Measurements from ENCODE around the gene TRIM62. TPM values are rescaled to one million over a fixed set of nuclear protein-coding genes. Genes with fewer than 3 reads are reported as not detected.

TRIM62 gene
- total and polyA plus RNA-seq, 2 experiments from 2014 or later: 2.9 to 18.9 TPM

DNA sequence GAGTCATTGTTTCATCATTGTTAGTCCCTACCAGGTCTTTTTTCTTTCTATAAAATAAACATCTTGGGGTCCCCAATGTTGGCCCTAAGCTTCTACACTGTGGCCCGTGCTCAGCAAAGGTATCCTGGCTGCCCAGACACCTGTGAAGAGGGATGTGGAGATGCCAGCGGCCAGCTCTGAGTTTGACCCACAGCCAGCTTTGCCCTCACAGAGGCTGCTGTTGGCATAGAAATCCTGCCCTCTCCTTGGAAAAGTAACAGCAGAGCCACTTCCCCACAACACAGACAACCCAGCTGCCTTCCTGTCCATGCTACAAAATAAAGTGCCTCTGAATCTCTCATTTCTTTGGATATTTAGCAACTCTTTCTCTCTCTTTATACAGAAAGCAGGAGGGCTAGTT is 6.0 kb downstream of the TRIM62 start:
- Mint-ChIP-seq H3K36me3 (ENCODE audit: low read depth) (peaks cover 3% of the 10 kb centered on the region; the same call in 1 of the 3 replicates), H3K9me3 (no peaks in the 10 kb centered on the region), H3K4me3 (no peak overlapping the region), H3K4me1 (peaks cover 24% of the 10 kb centered on the region), H3K27me3 (ENCODE audit: insufficient read depth, low read depth, poor library complexity) (peaks cover 5% of the 10 kb centered on the region), H3K27ac (no peak overlapping the region)
- DNase-seq (ENCODE audit: low spot score) (no peak), ATAC-seq (no peak)
- Histone ChIP-seq H3K27ac (ENCODE audit: low read depth) (no peak overlapping the region), H3K36me3 (ENCODE audit: insufficient read depth) (no peaks in the 10 kb centered on the region), H3K4me3 (no peak overlapping the region), H3F3A (replicated peaks; ENCODE audit: low read depth) (no peaks in the 10 kb centered on the region), H3K79me2 (replicated peaks; ENCODE audit: insufficient read depth) (peaks cover 4% of the 10 kb centered on the region; the same call in 1 of the 2 replicates), H3K27me3 (ENCODE audit: insufficient read depth) (peaks cover 5% of the 10 kb centered on the region; the same call in 1 of the 2 replicates), H3K4me1 (ENCODE audit: insufficient read depth) (peaks cover 9% of the 10 kb centered on the region; the same call in 1 of the 2 replicates), H3K4me2 (no peak overlapping the region), H2AFZ (no peak overlapping the region), H4K20me1 (replicated peaks; ENCODE audit: insufficient read depth) (no peaks in the 10 kb centered on the region; the same call in 1 of the 2 replicates), H3K9me2 (ENCODE audit: insufficient read depth) (no peaks in the 10 kb centered on the region)
- TF ChIP-seq, protein P1, sequence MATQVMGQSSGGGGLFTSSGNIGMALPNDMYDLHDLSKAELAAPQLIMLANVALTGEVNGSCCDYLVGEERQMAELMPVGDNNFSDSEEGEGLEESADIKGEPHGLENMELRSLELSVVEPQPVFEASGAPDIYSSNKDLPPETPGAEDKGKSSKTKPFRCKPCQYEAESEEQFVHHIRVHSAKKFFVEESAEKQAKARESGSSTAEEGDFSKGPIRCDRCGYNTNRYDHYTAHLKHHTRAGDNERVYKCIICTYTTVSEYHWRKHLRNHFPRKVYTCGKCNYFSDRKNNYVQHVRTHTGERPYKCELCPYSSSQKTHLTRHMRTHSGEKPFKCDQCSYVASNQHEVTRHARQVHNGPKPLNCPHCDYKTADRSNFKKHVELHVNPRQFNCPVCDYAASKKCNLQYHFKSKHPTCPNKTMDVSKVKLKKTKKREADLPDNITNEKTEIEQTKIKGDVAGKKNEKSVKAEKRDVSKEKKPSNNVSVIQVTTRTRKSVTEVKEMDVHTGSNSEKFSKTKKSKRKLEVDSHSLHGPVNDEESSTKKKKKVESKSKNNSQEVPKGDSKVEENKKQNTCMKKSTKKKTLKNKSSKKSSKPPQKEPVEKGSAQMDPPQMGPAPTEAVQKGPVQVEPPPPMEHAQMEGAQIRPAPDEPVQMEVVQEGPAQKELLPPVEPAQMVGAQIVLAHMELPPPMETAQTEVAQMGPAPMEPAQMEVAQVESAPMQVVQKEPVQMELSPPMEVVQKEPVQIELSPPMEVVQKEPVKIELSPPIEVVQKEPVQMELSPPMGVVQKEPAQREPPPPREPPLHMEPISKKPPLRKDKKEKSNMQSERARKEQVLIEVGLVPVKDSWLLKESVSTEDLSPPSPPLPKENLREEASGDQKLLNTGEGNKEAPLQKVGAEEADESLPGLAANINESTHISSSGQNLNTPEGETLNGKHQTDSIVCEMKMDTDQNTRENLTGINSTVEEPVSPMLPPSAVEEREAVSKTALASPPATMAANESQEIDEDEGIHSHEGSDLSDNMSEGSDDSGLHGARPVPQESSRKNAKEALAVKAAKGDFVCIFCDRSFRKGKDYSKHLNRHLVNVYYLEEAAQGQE (IDR thresholded peaks at IDR 0.05; ENCODE audit: unreplicated experiment): no peak
- TF ChIP-seq STAT1 (IDR thresholded peaks at IDR 0.05; ENCODE audit: unreplicated experiment) (no peak), POLR2AphosphoS5 (IDR thresholded peaks at IDR 0.05; ENCODE audit: low read depth) (no peak), ZNF331 (CRISPR knock-in tag; IDR thresholded peaks at IDR 0.05; ENCODE audit: low read depth) (no peak)
- TF ChIP-seq, protein P2, sequence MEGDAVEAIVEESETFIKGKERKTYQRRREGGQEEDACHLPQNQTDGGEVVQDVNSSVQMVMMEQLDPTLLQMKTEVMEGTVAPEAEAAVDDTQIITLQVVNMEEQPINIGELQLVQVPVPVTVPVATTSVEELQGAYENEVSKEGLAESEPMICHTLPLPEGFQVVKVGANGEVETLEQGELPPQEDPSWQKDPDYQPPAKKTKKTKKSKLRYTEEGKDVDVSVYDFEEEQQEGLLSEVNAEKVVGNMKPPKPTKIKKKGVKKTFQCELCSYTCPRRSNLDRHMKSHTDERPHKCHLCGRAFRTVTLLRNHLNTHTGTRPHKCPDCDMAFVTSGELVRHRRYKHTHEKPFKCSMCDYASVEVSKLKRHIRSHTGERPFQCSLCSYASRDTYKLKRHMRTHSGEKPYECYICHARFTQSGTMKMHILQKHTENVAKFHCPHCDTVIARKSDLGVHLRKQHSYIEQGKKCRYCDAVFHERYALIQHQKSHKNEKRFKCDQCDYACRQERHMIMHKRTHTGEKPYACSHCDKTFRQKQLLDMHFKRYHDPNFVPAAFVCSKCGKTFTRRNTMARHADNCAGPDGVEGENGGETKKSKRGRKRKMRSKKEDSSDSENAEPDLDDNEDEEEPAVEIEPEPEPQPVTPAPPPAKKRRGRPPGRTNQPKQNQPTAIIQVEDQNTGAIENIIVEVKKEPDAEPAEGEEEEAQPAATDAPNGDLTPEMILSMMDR (conservative IDR thresholded peaks at IDR 0.05; ENCODE audit: low read depth in 2 of 2): no peak

DNA sequence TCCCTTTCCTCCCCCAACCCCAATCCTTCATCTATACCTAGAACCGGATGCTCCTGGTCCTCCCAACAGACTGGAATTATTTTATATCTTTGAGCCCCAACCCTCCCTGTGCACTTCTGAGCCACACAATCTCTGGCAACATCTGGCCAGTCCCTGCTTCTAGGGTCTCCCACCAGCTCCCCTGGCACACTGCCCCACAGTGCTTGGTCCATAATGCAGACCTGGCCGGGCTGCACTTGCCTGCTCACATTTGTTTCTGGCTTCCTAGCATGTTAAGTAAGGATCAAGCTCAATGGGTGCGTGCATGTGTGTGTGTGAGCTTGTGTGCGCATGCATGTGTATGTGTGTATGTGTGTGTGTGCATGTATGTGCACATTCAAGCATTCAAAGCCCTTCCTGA is 8.8 kb downstream of the TRIM62 start:
- no peak overlapping the region for H3K4me3 ChIP-seq
- H3K27me3 ChIP-seq (ENCODE audit: insufficient read depth): no peaks in the 10 kb centered on the region
- no peak overlapping the region for H3K4me3 Mint-ChIP-seq
- H3K9me3 Mint-ChIP-seq: no peaks in the 10 kb centered on the region
- no peak for ATAC-seq
- H2AFZ ChIP-seq: no peak overlapping the region
- no peaks in the 10 kb centered on the region for H3K9me2 ChIP-seq (ENCODE audit: insufficient read depth)
- H3K27ac ChIP-seq (ENCODE audit: low read depth): no peak overlapping the region
- H3K79me2 ChIP-seq (replicated peaks; ENCODE audit: insufficient read depth): no peaks in the 10 kb centered on the region
- H4K20me1 ChIP-seq (replicated peaks; ENCODE audit: insufficient read depth): peaks cover 6% of the 10 kb centered on the region; the same call in 1 of the 2 replicates
- no peak overlapping the region for H3K27ac Mint-ChIP-seq
- H3K36me3 ChIP-seq (ENCODE audit: insufficient read depth): no peaks in the 10 kb centered on the region
- no peak for DNase-seq (ENCODE audit: low spot score)
- no peaks in the 10 kb centered on the region; the same call in 1 of the 2 replicates for H3K4me1 ChIP-seq (ENCODE audit: insufficient read depth)
- no peak overlapping the region for H3K4me2 ChIP-seq
- H3F3A ChIP-seq (replicated peaks; ENCODE audit: low read depth): no peaks in the 10 kb centered on the region
- peaks cover 2% of the 10 kb centered on the region for H3K27me3 Mint-ChIP-seq (ENCODE audit: insufficient read depth, low read depth, poor library complexity)
- H3K4me1 Mint-ChIP-seq: peaks cover 27% of the 10 kb centered on the region
- H3K36me3 Mint-ChIP-seq (ENCODE audit: low read depth): no peaks in the 10 kb centered on the region
- TF ChIP-seq, protein P3, sequence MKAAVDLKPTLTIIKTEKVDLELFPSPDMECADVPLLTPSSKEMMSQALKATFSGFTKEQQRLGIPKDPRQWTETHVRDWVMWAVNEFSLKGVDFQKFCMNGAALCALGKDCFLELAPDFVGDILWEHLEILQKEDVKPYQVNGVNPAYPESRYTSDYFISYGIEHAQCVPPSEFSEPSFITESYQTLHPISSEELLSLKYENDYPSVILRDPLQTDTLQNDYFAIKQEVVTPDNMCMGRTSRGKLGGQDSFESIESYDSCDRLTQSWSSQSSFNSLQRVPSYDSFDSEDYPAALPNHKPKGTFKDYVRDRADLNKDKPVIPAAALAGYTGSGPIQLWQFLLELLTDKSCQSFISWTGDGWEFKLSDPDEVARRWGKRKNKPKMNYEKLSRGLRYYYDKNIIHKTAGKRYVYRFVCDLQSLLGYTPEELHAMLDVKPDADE (IDR thresholded peaks at IDR 0.05): no peak
- TF ChIP-seq CREB1 (CRISPR knock-in tag; IDR thresholded peaks at IDR 0.05; ENCODE audit: low read depth) (no peak), EZH2 (IDR thresholded peaks at IDR 0.05; ENCODE audit: low read depth, unreplicated experiment) (no peak), STAT1 (IDR thresholded peaks at IDR 0.05; ENCODE audit: unreplicated experiment) (no peak), ZNF114 (CRISPR knock-in tag; IDR thresholded peaks at IDR 0.05) (no peak)
- TF ChIP-seq, protein P2 (conservative IDR thresholded peaks at IDR 0.05; ENCODE audit: low read depth in 2 of 2): no peak

Data from GM23338 (cell line).